MCF 10A (cell line): ENCODE measurements around the gene ABCF2. TPM values are rescaled to one million over a fixed set of nuclear protein-coding genes. Genes with fewer than 3 reads are reported as not detected.

Experiments
- BruUV-seq: library from RNA; stranded (reverse); fragments of 400-500 nt; replicated peaks from 2 replicates; lab custom pipeline; 2021; lab: Mats Ljungman, UMichigan
- CTCF ChIA-PET: fragments of 300-600 bp; sonication (Branson Sonifier 250); formaldehyde crosslinking; extraction: SDS; loops from one replicate; lab custom pipeline; 2021; ENCODE audit warnings: antibody characterized with exemption, inconsistent platforms; lab: Yijun Ruan, JAX
- POLR2A ChIA-PET: fragments of 300-600, 350-650 bp; sonication (Branson Sonifier 250); formaldehyde crosslinking; extraction: SDS; loops from one replicate; lab custom pipeline; 2020; ENCODE audit warnings: antibody characterized with exemption, inconsistent platforms; lab: Yijun Ruan, JAX
- DNase-seq: peaks from one replicate; pipeline ENCODE4 v3.0.0-alpha.2; 2018; ENCODE audit not compliant: unreplicated experiment
- H3K27ac Mint-ChIP-seq: one replicate; pipeline ENCODE4 v1.8.0; 2022; ENCODE audit warnings: mild to moderate bottlenecking, low read depth, mixed read lengths; ENCODE audit not compliant: unreplicated experiment
- H3K27me3 Mint-ChIP-seq: one replicate; pipeline ENCODE4 v1.8.0; 2022; ENCODE audit warnings: mixed read lengths; ENCODE audit not compliant: insufficient read depth, unreplicated experiment
- H3K36me3 Mint-ChIP-seq: one replicate; pipeline ENCODE4 v1.8.0; 2022; ENCODE audit warnings: mild to moderate bottlenecking, moderate library complexity, mixed read lengths; ENCODE audit not compliant: insufficient read depth, unreplicated experiment
- H3K4me1 Mint-ChIP-seq: one replicate; pipeline ENCODE4 v1.8.0; 2022; ENCODE audit warnings: mixed read lengths; ENCODE audit not compliant: insufficient read depth, unreplicated experiment
- H3K4me3 Mint-ChIP-seq: one replicate; pipeline ENCODE4 v1.8.0; 2022; ENCODE audit warnings: mild to moderate bottlenecking, moderate library complexity, mixed read lengths; ENCODE audit not compliant: unreplicated experiment
- H3K9me3 Mint-ChIP-seq: one replicate; pipeline ENCODE4 v1.8.0; 2022; ENCODE audit warnings: mixed read lengths; ENCODE audit not compliant: unreplicated experiment
- CTCF ChIP-seq: fragments of 200-600 bp; IDR thresholded peaks from one replicate; pipeline ENCODE4 v1.8.0; 2022; ENCODE audit warnings: antibody characterized with exemption, mild to moderate bottlenecking; ENCODE audit not compliant: unreplicated experiment
- intact Hi-C: fragments of 100-400 bp; cut with micrococcal nuclease; formaldehyde crosslinking; loops from 2 replicates; pipeline ENCODE4 v1.14.1; 2022
- total RNA-seq: library from RNA; stranded (reverse); gene quantifications from 2 replicates; pipeline ENCODE4 v1.2.3, GENCODE V29; 2022

The ABCF2 gene
- total RNA-seq, 1 experiment from 2014 or later, result 72.4 TPM

GRCh38 chr7:151271699-151272355 lies 44.8 kb upstream of the ABCF2 start:
- peaks cover 10% of the 10 kb centered on the region for H3K36me3 Mint-ChIP-seq
- no peak overlapping the region for H3K4me3 Mint-ChIP-seq
- TF ChIP-seq CTCF, result no peak
- DNase-seq, result peak; percentile 66
- CTCF ChIA-PET, result interaction anchor here (0.7 to 1.0 kb wide), 3 partner anchors 14 to 309 kb away, joined by 3 to 4 read pairs (median 3); no protein-coding TSS in a partner anchor
- H3K27me3 Mint-ChIP-seq, result peaks cover 10% of the 10 kb centered on the region
- no peak overlapping the region for H3K27ac Mint-ChIP-seq
- POLR2A ChIA-PET, result no interaction called here
- no TSS peak for BruUV-seq
- intact Hi-C loops, result no loop called here
- peaks cover 6% of the 10 kb centered on the region for H3K4me1 Mint-ChIP-seq
- no peaks in the 10 kb centered on the region for H3K9me3 Mint-ChIP-seq

DNA sequence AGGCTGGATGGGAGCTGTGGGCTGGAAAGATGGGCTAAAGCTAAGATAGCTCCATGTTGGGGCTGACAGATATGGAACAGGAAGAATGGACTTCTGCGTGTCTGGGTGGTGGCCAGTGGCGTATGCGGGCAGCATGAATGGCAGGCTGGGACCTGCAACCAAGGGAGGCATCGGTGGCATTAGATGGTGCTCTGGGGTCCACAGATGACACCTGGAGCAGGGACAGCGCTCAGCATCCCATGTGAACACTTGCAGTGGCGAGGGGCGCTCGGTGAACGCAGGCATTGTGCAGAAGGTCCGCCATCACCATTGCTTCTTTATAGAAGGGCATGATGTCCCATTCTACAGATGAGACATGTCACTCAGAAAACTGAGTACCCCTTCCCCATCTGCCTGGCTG lies 42.5 kb upstream of the ABCF2 start:
- BruUV-seq, result no TSS peak
- no peak for TF ChIP-seq CTCF
- CTCF ChIA-PET, result interaction anchor here (0.5 to 0.7 kb wide), 3 partner anchors 121 to 572 kb away, joined by 3 to 4 read pairs (median 3); no protein-coding TSS in a partner anchor
- H3K4me1 Mint-ChIP-seq, result peaks cover 6% of the 10 kb centered on the region
- intact Hi-C loops, result no loop called here
- H3K27me3 Mint-ChIP-seq, result no peaks in the 10 kb centered on the region
- H3K36me3 Mint-ChIP-seq, result peaks cover 10% of the 10 kb centered on the region
- POLR2A ChIA-PET, result no interaction called here
- no peak overlapping the region for H3K4me3 Mint-ChIP-seq
- no peak for DNase-seq
- H3K27ac Mint-ChIP-seq, result no peak overlapping the region
- no peaks in the 10 kb centered on the region for H3K9me3 Mint-ChIP-seq

DNA sequence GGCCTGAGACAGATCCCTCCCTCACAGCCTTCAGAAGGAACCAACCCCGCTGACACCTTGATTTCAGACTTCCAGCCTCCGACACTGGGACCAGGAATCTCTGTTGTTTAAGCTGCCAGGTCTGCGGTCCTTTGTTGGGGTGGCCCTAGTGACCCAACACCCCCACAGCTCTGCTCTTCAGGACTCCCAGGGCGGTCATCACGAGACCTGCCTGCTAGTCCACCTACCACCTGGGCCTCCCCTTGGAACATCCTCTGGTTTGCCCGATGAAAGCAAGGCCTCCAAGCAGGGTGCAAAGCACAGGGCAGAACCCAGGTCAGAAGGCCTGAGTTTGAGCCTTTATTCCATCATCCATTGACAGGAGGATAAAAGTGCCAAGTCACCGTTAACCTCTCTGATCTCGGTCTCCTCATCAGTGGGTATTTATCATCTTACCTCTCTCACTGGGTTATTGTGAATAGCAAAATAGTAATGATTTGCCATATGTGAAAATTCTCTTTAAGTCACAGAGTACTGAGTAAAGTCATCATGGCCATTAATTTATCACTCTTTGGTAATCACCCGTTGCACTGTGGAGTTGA lies 38.4 kb upstream of the ABCF2 start:
- H3K36me3 Mint-ChIP-seq, result peaks cover 6% of the 10 kb centered on the region
- DNase-seq, result no peak
- intact Hi-C loops, result no loop called here
- CTCF ChIA-PET, result no interaction called here
- no peak overlapping the region for H3K4me3 Mint-ChIP-seq
- BruUV-seq, result no TSS peak
- no peak for TF ChIP-seq CTCF
- no peaks in the 10 kb centered on the region for H3K9me3 Mint-ChIP-seq
- H3K27ac Mint-ChIP-seq, result no peak overlapping the region
- POLR2A ChIA-PET, result no interaction called here
- H3K4me1 Mint-ChIP-seq, result no peaks in the 10 kb centered on the region
- peaks cover 28% of the 10 kb centered on the region for H3K27me3 Mint-ChIP-seq

DNA sequence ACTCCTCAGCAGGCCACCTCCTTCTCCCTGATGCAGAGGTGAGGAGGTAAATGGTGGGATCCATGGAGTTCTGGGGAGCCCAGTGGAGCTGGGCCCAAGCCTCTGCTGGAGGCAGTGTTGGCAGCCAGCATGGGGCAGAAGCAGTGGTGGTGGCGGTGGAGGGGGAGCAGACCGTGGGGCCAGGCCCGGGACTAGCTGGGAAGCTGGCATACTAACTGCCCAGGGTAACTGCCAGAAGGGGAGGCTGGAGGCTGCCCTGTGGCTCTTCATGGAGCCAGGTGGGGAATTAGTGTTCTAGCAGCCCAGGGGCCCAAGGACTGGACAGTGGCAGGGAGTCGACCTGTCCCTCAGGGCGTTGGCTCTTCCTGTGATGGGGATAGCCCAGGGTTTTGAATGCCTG lies 37.6 kb upstream of the ABCF2 start:
- ChIA-PET POLR2A (no interaction called here), CTCF (interaction anchor here (1.1 kb wide), 1 partner anchor 20 kb away, joined by 3 read pairs; no protein-coding TSS in a partner anchor)
- no TSS peak for BruUV-seq
- Mint-ChIP-seq H3K27ac (no peak overlapping the region), H3K4me3 (no peak overlapping the region), H3K36me3 (peaks cover 1% of the 10 kb centered on the region), H3K4me1 (no peaks in the 10 kb centered on the region), H3K9me3 (no peaks in the 10 kb centered on the region), H3K27me3 (peaks cover 36% of the 10 kb centered on the region)
- intact Hi-C loops, result no loop called here
- no peak for TF ChIP-seq CTCF
- no peak for DNase-seq
